MM.1S (cell line): ENCODE results near the gene SLC2A1.

Experiments
- DNase-seq: peaks from one replicate; pipeline ENCODE4 v3.0.0-alpha.2; 2015
- H2AFZ ChIP-seq: fragments of 300-600 bp; sonication (generic); 2 replicates; pipeline ENCODE4 v1.6.0; 2016; ENCODE audit warnings: antibody characterized with exemption, low read length
- H3F3A ChIP-seq: fragments of 300-600 bp; sonication (generic); 2 replicates; pipeline ENCODE4 v1.6.1; 2016; ENCODE audit warnings: mild to moderate bottlenecking, antibody characterized with exemption, low read length, moderate library complexity, mixed read lengths; ENCODE audit not compliant: insufficient read depth
- H3K27ac ChIP-seq: fragments of 300-600 bp; sonication (generic); 2 replicates; pipeline ENCODE4 v1.5.1; 2016; ENCODE audit warnings: mild to moderate bottlenecking, low read length
- H3K27me3 ChIP-seq: fragments of 300-600 bp; sonication (generic); replicated peaks from 2 replicates; pipeline ENCODE4 v1.6.0; 2016; ENCODE audit warnings: low read length; ENCODE audit not compliant: insufficient read depth
- H3K36me3 ChIP-seq: fragments of 300-600 bp; sonication (generic); replicated peaks from 2 replicates; pipeline ENCODE4 v1.6.1; 2016; ENCODE audit warnings: mild to moderate bottlenecking, low read length, mixed read lengths; ENCODE audit not compliant: insufficient read depth
- H3K4me1 ChIP-seq: fragments of 300-600 bp; sonication (generic); 2 replicates; pipeline ENCODE4 v1.6.1; 2016; ENCODE audit warnings: low read length, mixed read lengths
- H3K4me2 ChIP-seq: fragments of 300-600 bp; sonication (generic); 2 replicates; pipeline ENCODE4 v1.6.0; 2016; ENCODE audit warnings: low read depth, low read length
- H3K4me3 ChIP-seq: fragments of 300-600 bp; sonication (generic); 2 replicates; pipeline ENCODE4 v1.5.1; 2016; ENCODE audit warnings: low read length, mixed read lengths
- H3K79me2 ChIP-seq: fragments of 300-600 bp; sonication (generic); 2 replicates; pipeline ENCODE4 v1.6.1; 2016; ENCODE audit warnings: mixed run types, low read length, mixed read lengths
- H3K9ac ChIP-seq: fragments of 300-600 bp; sonication (generic); 2 replicates; pipeline ENCODE4 v1.6.1; 2016; ENCODE audit warnings: low read length, mixed read lengths
- H3K9me2 ChIP-seq: fragments of 300-600 bp; sonication (generic); replicated peaks from 2 replicates; pipeline ENCODE4 v1.6.1; 2016; ENCODE audit warnings: mild to moderate bottlenecking, low read length, mixed read lengths; ENCODE audit not compliant: insufficient read depth
- H3K9me3 ChIP-seq: fragments of 300-600 bp; sonication (generic); replicated peaks from 2 replicates; pipeline ENCODE4 v1.6.1; 2016; ENCODE audit warnings: mild to moderate bottlenecking, low read length, mixed read lengths; ENCODE audit not compliant: insufficient read depth
- H4K20me1 ChIP-seq: fragments of 300-600 bp; sonication (generic); 2 replicates; pipeline ENCODE4 v1.6.1; 2016; ENCODE audit warnings: mild to moderate bottlenecking, low read length, moderate library complexity, mixed read lengths; ENCODE audit not compliant: insufficient read depth
- CTCF ChIP-seq: fragments of 300-600 bp; sonication (generic); IDR thresholded peaks from 2 replicates; pipeline ENCODE4 v1.5.1; 2016; ENCODE audit warnings: antibody characterized with exemption, low read length, mixed read lengths
- EZH2 ChIP-seq: fragments of 300-600 bp; sonication (generic); optimal IDR thresholded peaks from 2 replicates; pipeline ENCODE3; 2017; ENCODE audit warnings: low read depth, mild to moderate bottlenecking, antibody characterized with exemption, low read length, mixed read lengths
- EZH2phosphoT487 ChIP-seq: fragments of 300-600 bp; sonication (generic); IDR thresholded peaks from 2 replicates; pipeline ENCODE4 v1.6.1; 2018; ENCODE audit warnings: antibody characterized with exemption, low read length

SLC2A1 gene

GRCh38 chr1:42990757-42991346 is 32.2 kb upstream of the SLC2A1 start:
- Histone ChIP-seq H3K4me1 (no peaks in the 10 kb centered on the region), H3K36me3 (no peaks in the 10 kb centered on the region), H3K4me3 (no peak overlapping the region), H3K9me2 (no peaks in the 10 kb centered on the region), H3K4me2 (no peak overlapping the region), H3K79me2 (no peaks in the 10 kb centered on the region), H3K27me3 (no peaks in the 10 kb centered on the region), H3F3A (no peaks in the 10 kb centered on the region), H4K20me1 (no peaks in the 10 kb centered on the region), H3K27ac (no peak overlapping the region), H3K9me3 (no peaks in the 10 kb centered on the region), H2AFZ (no peak overlapping the region), H3K9ac (no peak overlapping the region)
- no peak for DNase-seq
- TF ChIP-seq EZH2: no peak
- no peak for TF ChIP-seq CTCF
- no peak for TF ChIP-seq EZH2phosphoT487

GRCh38 chr1:42983693-42984092 is 25.0 kb upstream of the SLC2A1 start:
- no peaks in the 10 kb centered on the region for H3F3A ChIP-seq
- H3K4me3 ChIP-seq: no peak overlapping the region
- no peak overlapping the region for H3K9ac ChIP-seq
- H3K36me3 ChIP-seq: no peaks in the 10 kb centered on the region
- TF ChIP-seq EZH2phosphoT487 (no peak), EZH2 (no peak), CTCF (no peak)
- H3K9me3 ChIP-seq: no peaks in the 10 kb centered on the region
- no peaks in the 10 kb centered on the region for H4K20me1 ChIP-seq
- H3K4me1 ChIP-seq: no peaks in the 10 kb centered on the region
- no peaks in the 10 kb centered on the region for H3K9me2 ChIP-seq
- H2AFZ ChIP-seq: no peak overlapping the region
- DNase-seq: no peak
- H3K79me2 ChIP-seq: no peaks in the 10 kb centered on the region
- H3K27me3 ChIP-seq: no peaks in the 10 kb centered on the region
- no peak overlapping the region for H3K27ac ChIP-seq
- no peak overlapping the region for H3K4me2 ChIP-seq

GRCh38 chr1:42983253-42983652 is 24.6 kb upstream of the SLC2A1 start:
- no peaks in the 10 kb centered on the region for H3K27me3 ChIP-seq
- H3K36me3 ChIP-seq: no peaks in the 10 kb centered on the region
- TF ChIP-seq CTCF (no peak), EZH2 (no peak), EZH2phosphoT487 (no peak)
- H3K4me3 ChIP-seq: no peak overlapping the region
- H3K27ac ChIP-seq: no peak overlapping the region
- no peaks in the 10 kb centered on the region for H3F3A ChIP-seq
- no peaks in the 10 kb centered on the region for H3K4me1 ChIP-seq
- no peaks in the 10 kb centered on the region for H3K9me3 ChIP-seq
- H3K4me2 ChIP-seq: no peak overlapping the region
- H3K9ac ChIP-seq: no peak overlapping the region
- no peaks in the 10 kb centered on the region for H3K9me2 ChIP-seq
- H2AFZ ChIP-seq: no peak overlapping the region
- no peak for DNase-seq
- no peaks in the 10 kb centered on the region for H4K20me1 ChIP-seq
- no peaks in the 10 kb centered on the region for H3K79me2 ChIP-seq
